Stimulated activated CD4-positive, alpha-beta T cell treated with anti-CD3 and anti-CD28 coated beads, Interleukin-4, amount 100 ng/mL, for 48 hours (primary cell): Measurements from ENCODE around the gene SPATA6.

Experiments used
- DNase-seq, 2 donors: peaks; one replicate each; pipeline ENCODE4 v3.0.0-alpha.2; 2020; ENCODE audit warnings: low read depth in 2 of 2

The SPATA6 gene

DNA sequence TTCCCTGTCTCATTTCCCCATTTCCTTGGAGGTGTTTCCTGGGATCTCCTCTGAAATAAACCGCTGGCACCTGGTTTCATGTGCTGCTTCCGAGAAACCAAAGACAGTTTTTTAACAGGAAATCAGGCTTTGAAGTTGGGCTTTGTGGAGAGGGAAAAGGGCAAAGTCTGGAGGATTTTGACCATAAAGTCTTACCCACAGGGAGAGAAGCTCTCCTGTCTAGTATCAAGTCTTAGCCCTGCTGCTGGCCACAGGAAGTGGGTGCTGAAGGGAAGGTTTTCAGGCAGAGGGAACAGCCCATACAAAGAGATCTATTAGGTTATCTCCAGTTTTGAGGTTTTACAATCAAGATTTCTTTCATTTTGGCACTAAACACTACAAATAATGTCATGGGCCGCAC is 220.2 kb downstream of the SPATA6 start:
- no peak for DNase-seq

DNA sequence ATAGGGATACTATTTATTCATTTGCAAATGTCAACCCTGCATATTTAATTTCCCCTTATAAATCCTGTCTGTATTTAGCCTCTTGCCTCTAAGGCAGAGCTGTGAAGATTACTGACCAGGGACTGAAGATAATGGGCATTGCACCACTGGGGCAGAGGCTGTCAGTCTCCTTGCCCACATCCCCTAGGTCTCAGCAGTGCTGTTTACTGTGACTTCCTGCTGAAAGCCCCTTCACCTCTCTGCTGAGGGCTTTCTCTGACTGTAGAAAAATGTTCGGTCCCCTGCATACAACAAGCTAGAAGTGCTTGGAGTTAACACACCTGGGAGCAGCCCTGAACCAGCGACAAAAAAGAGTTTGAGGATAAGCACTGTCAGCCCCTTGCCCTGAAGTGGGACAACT is 220.7 kb downstream of the SPATA6 start:
- DNase-seq, result no peak

DNA sequence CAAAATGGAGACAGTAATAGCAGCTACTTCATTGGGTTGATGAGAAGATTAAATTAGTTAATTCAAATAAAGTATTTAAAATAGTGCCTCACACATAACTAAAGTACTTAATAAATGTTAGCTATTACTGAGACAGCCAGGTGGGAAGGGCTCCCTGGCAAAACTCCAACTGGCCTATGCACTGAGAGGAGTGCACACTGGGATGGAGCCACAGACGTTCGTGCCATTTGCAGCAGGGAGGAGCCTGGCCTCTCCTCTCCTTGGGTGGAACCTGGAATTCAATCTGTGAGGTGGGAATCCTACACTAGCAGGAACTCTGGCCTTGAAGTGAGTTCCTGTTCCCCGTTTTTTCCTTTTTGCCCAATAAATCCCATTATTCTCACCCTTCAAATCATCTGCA is 221.4 kb downstream of the SPATA6 start:
- no peak for DNase-seq

DNA sequence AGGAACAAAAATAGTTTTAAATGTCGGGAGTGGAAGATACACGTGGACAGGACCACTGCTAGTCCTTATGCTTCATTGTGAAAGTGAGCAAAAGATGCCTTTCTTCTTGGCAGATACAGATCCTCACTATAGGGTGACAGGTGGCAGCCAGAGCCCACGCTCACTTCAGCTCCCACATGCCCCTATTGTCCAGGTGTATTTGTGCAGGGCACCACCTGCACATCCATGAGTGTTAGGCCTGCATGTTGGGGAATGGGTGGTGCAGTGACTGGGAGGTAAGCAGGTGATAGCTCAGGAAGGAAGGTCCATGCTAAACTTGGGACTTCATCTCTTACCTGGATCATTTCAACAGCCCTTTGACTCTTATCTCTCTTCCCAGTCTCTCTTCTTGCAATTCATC is 222.1 kb downstream of the SPATA6 start:
- no peak for DNase-seq

DNA sequence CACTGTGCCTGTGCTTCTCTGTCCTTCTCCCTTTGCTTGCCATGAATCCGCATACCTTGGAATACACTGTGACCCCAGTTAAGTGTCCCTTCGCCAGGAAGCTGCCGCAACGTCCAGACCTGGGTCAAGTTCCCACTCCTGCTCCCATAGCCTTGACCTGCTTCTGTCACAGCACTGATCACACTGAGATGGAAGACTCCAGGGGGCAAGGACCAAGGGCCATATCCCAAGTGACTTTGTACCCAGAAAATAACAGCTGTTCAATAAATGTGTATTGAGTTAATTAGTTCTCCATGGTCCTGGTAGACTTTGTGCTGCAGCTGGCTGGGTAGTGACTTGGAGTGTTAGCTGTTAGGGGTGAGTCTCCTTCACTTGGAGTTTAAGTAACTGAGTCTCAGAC is 223.6 kb downstream of the SPATA6 start:
- no peak for DNase-seq

DNA sequence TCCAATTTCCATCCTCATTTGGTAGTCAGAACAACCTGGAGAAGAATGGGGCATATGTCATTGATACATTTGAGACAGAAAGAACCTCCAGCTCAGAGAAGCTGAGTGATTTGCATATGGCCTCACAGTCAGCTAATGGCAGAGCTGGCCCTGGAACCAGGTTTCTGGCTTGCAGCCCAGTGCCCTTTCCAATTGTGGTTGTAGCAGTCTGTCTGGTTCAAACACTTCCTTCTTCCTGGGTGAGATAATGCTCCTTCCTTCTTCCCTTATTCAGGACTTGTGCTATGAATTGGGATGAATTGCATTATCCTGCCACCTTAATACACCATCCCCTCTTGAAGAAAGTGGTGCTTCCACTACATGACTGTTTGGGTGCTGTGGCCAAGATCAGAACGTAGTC is 225.3 kb downstream of the SPATA6 start:
- no peak for DNase-seq
